ENCODE results near the gene TRIM54. TPM values are rescaled to one million over a fixed set of nuclear protein-coding genes. Genes with fewer than 3 reads are reported as not detected.
"Not testable (repeated sequence)": the region's sequence is repeated elsewhere in the genome, so short reads cannot be mapped to it uniquely, and the experiment has no call there.

Gene TRIM54
- total RNA-seq, 1 donor from 2014 or later, result 0.26 TPM

- DNase-seq (ENCODE audit: low spot score), result no peak
- no peaks in the 10 kb centered on the region for H3K4me1 Mint-ChIP-seq (ENCODE audit: low read depth)
- intact Hi-C loops (cut with micrococcal nuclease), result no loop called here
- no peaks in the 10 kb centered on the region for H3K27me3 Mint-ChIP-seq (ENCODE audit: insufficient read depth)
- H3K9me3 Mint-ChIP-seq, result no peaks in the 10 kb centered on the region
- H3K36me3 Mint-ChIP-seq (ENCODE audit: low read depth), result peaks cover 35% of the 10 kb centered on the region
- no peak overlapping the region for H3K4me3 Mint-ChIP-seq
- no peak overlapping the region for H3K27ac Mint-ChIP-seq
These were observed 53.1 kb downstream of the TRIM54 start for GRCh38 chr2:27335311-27335710.

GRCh38 chr2:27336173-27336572, 53.9 kb downstream of the TRIM54 start:
- Mint-ChIP-seq H3K9me3 (no peaks in the 10 kb centered on the region), H3K4me1 (ENCODE audit: low read depth) (no peaks in the 10 kb centered on the region), H3K27ac (no peak overlapping the region), H3K27me3 (ENCODE audit: insufficient read depth) (no peaks in the 10 kb centered on the region), H3K36me3 (ENCODE audit: low read depth) (peaks cover 38% of the 10 kb centered on the region), H3K4me3 (no peak overlapping the region)
- intact Hi-C loops (cut with micrococcal nuclease), result no loop called here
- no peak for DNase-seq (ENCODE audit: low spot score)

GRCh38 chr2:27347641-27348040, 65.4 kb downstream of the TRIM54 start:
- Mint-ChIP-seq H3K4me3 (no peak overlapping the region), H3K36me3 (ENCODE audit: low read depth) (peaks cover 14% of the 10 kb centered on the region), H3K9me3 (no peaks in the 10 kb centered on the region), H3K27ac (no peak overlapping the region), H3K27me3 (ENCODE audit: insufficient read depth) (no peaks in the 10 kb centered on the region), H3K4me1 (ENCODE audit: low read depth) (peaks cover 27% of the 10 kb centered on the region)
- no peak for DNase-seq (ENCODE audit: low spot score)
- intact Hi-C loops (cut with micrococcal nuclease), result no loop called here

GRCh38 chr2:27350106-27350693, 68.0 kb downstream of the TRIM54 start:
- Mint-ChIP-seq H3K4me3 (no peak overlapping the region), H3K4me1 (ENCODE audit: low read depth) (peaks cover 44% of the 10 kb centered on the region), H3K9me3 (no peaks in the 10 kb centered on the region), H3K27ac (no peak overlapping the region), H3K27me3 (ENCODE audit: insufficient read depth) (no peaks in the 10 kb centered on the region), H3K36me3 (ENCODE audit: low read depth) (peaks cover 12% of the 10 kb centered on the region)
- intact Hi-C loops (cut with micrococcal nuclease), result loop anchor here (10.0 kb wide), 1 partner anchor 1545 kb away; the partner anchor contains the start of gene WDR43
- no peak for DNase-seq (ENCODE audit: low spot score)

GRCh38 chr2:27351802-27352598, 69.8 kb downstream of the TRIM54 start:
- no peak overlapping the region for H3K4me3 Mint-ChIP-seq

GRCh38 chr2:27353386-27353761, 71.1 kb downstream of the TRIM54 start:
- not testable (repeated sequence) for H3K4me3 Mint-ChIP-seq; DNase-seq (ENCODE audit: low spot score); H3K27ac Mint-ChIP-seq; H3K9me3 Mint-ChIP-seq; H3K27me3 Mint-ChIP-seq (ENCODE audit: insufficient read depth)
- peaks cover 49% of the 10 kb centered on the region for H3K4me1 Mint-ChIP-seq (ENCODE audit: low read depth)
- intact Hi-C loops (cut with micrococcal nuclease), result loop anchor here (10.0 kb wide), 1 partner anchor 1541 kb away; the partner anchor contains the start of gene WDR43
- H3K36me3 Mint-ChIP-seq (ENCODE audit: low read depth), result peaks cover 11% of the 10 kb centered on the region

More at GRCh38 chr2:27351802-27352598, 69.8 kb downstream of the TRIM54 start:
- H3K4me1 Mint-ChIP-seq (ENCODE audit: low read depth), result peaks cover 48% of the 10 kb centered on the region
- DNase-seq (ENCODE audit: low spot score), result no peak
- no peaks in the 10 kb centered on the region for H3K27me3 Mint-ChIP-seq (ENCODE audit: insufficient read depth)
- no peaks in the 10 kb centered on the region for H3K9me3 Mint-ChIP-seq
- peaks cover 15% of the 10 kb centered on the region for H3K36me3 Mint-ChIP-seq (ENCODE audit: low read depth)
- intact Hi-C loops (cut with micrococcal nuclease), result loop anchor here (1.0 to 10.0 kb wide), 2 partner anchors 29 to 1543 kb away; partner anchors contain the start of genes MPV17 and WDR43
- peak overlapping the region; percentile 36 for H3K27ac Mint-ChIP-seq

- Mint-ChIP-seq H3K4me1 (ENCODE audit: low read depth) (peaks cover 54% of the 10 kb centered on the region), H3K4me3 (peak overlapping the region; percentile 62)
- intact Hi-C loops (cut with micrococcal nuclease), result loop anchor here (10.0 kb wide), 1 partner anchor 1541 kb away; the partner anchor contains the start of gene WDR43
These were observed 71.8 kb downstream of the TRIM54 start for GRCh38 chr2:27353762-27354596.

GRCh38 chr2:27354597-27354927, 72.3 kb downstream of the TRIM54 start:
- intact Hi-C loops (cut with micrococcal nuclease), result loop anchor here (10.0 kb wide), 1 partner anchor 1540 kb away; the partner anchor contains the start of gene WDR43
- Mint-ChIP-seq H3K36me3 (ENCODE audit: low read depth) (peaks cover 13% of the 10 kb centered on the region), H3K4me1 (ENCODE audit: low read depth) (peaks cover 54% of the 10 kb centered on the region), H3K27ac (no peak overlapping the region), H3K9me3 (no peaks in the 10 kb centered on the region), H3K4me3 (peak overlapping the region; percentile 62), H3K27me3 (ENCODE audit: insufficient read depth) (no peaks in the 10 kb centered on the region)
- DNase-seq (ENCODE audit: low spot score), result no peak

More at GRCh38 chr2:27353762-27354596, 71.8 kb downstream of the TRIM54 start:
- no peaks in the 10 kb centered on the region for H3K9me3 Mint-ChIP-seq
- H3K36me3 Mint-ChIP-seq (ENCODE audit: low read depth), result peaks cover 13% of the 10 kb centered on the region
- no peaks in the 10 kb centered on the region for H3K27me3 Mint-ChIP-seq (ENCODE audit: insufficient read depth)
- no peak for DNase-seq (ENCODE audit: low spot score)
- no peak overlapping the region for H3K27ac Mint-ChIP-seq

- no peaks in the 10 kb centered on the region for H3K9me3 Mint-ChIP-seq
- H3K36me3 Mint-ChIP-seq (ENCODE audit: low read depth), result peaks cover 11% of the 10 kb centered on the region
- peaks cover 49% of the 10 kb centered on the region for H3K4me1 Mint-ChIP-seq (ENCODE audit: low read depth)
- peak overlapping the region; percentile 99 for H3K27ac Mint-ChIP-seq
- peak overlapping the region; percentile 98 for H3K4me3 Mint-ChIP-seq
- intact Hi-C loops (cut with micrococcal nuclease), result loop anchor here (1.0 to 10.0 kb wide), 14 partner anchors 14 to 1539 kb away; partner anchors contain the start of genes AGBL5, ASXL2, ATRAID and EIF2B4
- DNase-seq (ENCODE audit: low spot score), result peak; percentile 53
- no peaks in the 10 kb centered on the region for H3K27me3 Mint-ChIP-seq (ENCODE audit: insufficient read depth)
These were observed 73.8 kb downstream of the TRIM54 start for GRCh38 chr2:27356056-27356381.

GRCh38 chr2:27356382-27357181, 74.4 kb downstream of the TRIM54 start, which contains the start of gene GTF3C2:
Gene GTF3C2 (minus strand): TSS chr2:27356764. CDS start chr2:27343554, 13,210 bp downstream.
- intact Hi-C loops (cut with micrococcal nuclease), result loop anchor here (1.0 to 10.0 kb wide), 14 partner anchors 14 to 1538 kb away; partner anchors contain the start of genes AGBL5, ASXL2, ATRAID and EIF2B4
- Mint-ChIP-seq H3K9me3 (no peaks in the 10 kb centered on the region), H3K4me3 (peak within 1 kb of the TSS; percentile 98), H3K27ac (peak within 1 kb of the TSS; percentile 99), H3K27me3 (ENCODE audit: insufficient read depth) (no peaks in the 10 kb centered on the region), H3K4me1 (ENCODE audit: low read depth) (peaks cover 47% of the 10 kb centered on the region), H3K36me3 (ENCODE audit: low read depth) (peaks cover 11% of the 10 kb centered on the region)
- peak; percentile 89 for DNase-seq (ENCODE audit: low spot score)

Measured in activated T-helper 1 cell treated with anti-CD3 and anti-CD28 coated beads, Interleukin-12 subunit alpha, Interleukin-12 subunit beta, Interleukin-2, Interleukin-4 antibody, amounts not matched to agents 30 ng/mL and 10 ng/mL and 1 ng/mL, durations not matched to agents 14 hours and 24 hours and 36 hours (primary cell).